H1 (cell line): Measurements from ENCODE around the gene IKZF5. TPM values are rescaled to one million over a fixed set of nuclear protein-coding genes. Genes with fewer than 3 reads are reported as not detected.

ENCODE experiments used
- BACH1 ChIP-seq: IDR thresholded peaks from 2 replicates; pipeline ENCODE4 v1.6.1; 2012; ENCODE audit warnings: low read length, improper control_type of control experiment
- GTF2F1 ChIP-seq: IDR thresholded peaks from 2 replicates; pipeline ENCODE4 v1.6.1; 2012; ENCODE audit warnings: low read depth, low read length, improper control_type of control experiment, borderline replicate concordance
- MAFK ChIP-seq: IDR thresholded peaks from 2 replicates; pipeline ENCODE4 v1.6.1; 2012; ENCODE audit warnings: low read depth, mild to moderate bottlenecking, improper control_type of control experiment, low read length
- RAD21 ChIP-seq, 2 experiments: IDR thresholded peaks in 1 of 2; conservative IDR thresholded peaks in 1 of 2; 2 replicates each; pipeline ENCODE4 v1.6.1; 2011; ENCODE audit warnings: low read depth in 2 of 2, low read length in 2 of 2, improper control_type of control experiment in 1 of 2, inconsistent platforms in 1 of 2, mild to moderate bottlenecking in 1 of 2, moderate library complexity in 1 of 2
- RBBP5 ChIP-seq: IDR thresholded peaks from 2 replicates; pipeline ENCODE4 v1.7.1; 2012; ENCODE audit warnings: low read depth, mild to moderate bottlenecking, inconsistent platforms, low read length, moderate library complexity, borderline replicate concordance
- RFX5 ChIP-seq: IDR thresholded peaks from 2 replicates; pipeline ENCODE4 v1.6.1; 2011; ENCODE audit warnings: low read depth, low read length, improper control_type of control experiment, borderline replicate concordance
- SIN3A ChIP-seq, 2 experiments: IDR thresholded peaks in 1 of 2; conservative IDR thresholded peaks in 1 of 2; 2 replicates each; pipeline ENCODE4 v1.6.1; 2011 to 2012; ENCODE audit warnings: low read length in 2 of 2, improper control_type of control experiment in 1 of 2, low read depth in 1 of 2, mild to moderate bottlenecking in 1 of 2
- SP4 ChIP-seq: IDR thresholded peaks from 2 replicates; pipeline ENCODE4 v1.6.1; 2012; ENCODE audit warnings: low read length, inconsistent platforms
- TCF12 ChIP-seq: IDR thresholded peaks from 2 replicates; pipeline ENCODE4 v1.6.1; 2011; ENCODE audit warnings: low read depth, mild to moderate bottlenecking, low read length
- ZNF274 ChIP-seq: IDR thresholded peaks from 2 replicates; pipeline ENCODE4 v1.7.0; 2012; ENCODE audit warnings: low read length, borderline replicate concordance; ENCODE audit errors: extremely low read depth
- polyA plus RNA-seq, 7 experiments: library from polyadenylated mRNA; depleted of rRNA in 3 of 7; stranded (reverse) in 5 of 7; unstranded in 2 of 7; fragments of >200 nt in 5 of 7; fragments of 200-250 nt in 2 of 7; gene quantifications; 1 replicate in 5 of 7; 2 replicates in 1 of 7; 4 replicates in 1 of 7; pipeline versions ENCODE4 v1.2.1 to v1.2.3, GENCODE V29; 2011 to 2013; ENCODE audit warnings: missing spikeins in 2 of 7, mixed read lengths in 2 of 7
- total RNA-seq: library from RNA; stranded (reverse); fragmentation: NEBNext Ultra II Directional; extraction: Animal tissue kit (Norgen Biotek cat#: 25700); gene quantifications from 2 replicates; pipeline ENCODE4 v1.2.1, GENCODE V29; 2021
- TF ChIP-seq, protein P1 (sequence below): IDR thresholded peaks from 2 replicates; pipeline ENCODE4 v1.6.1; 2011; ENCODE audit warnings: low read length, improper control_type of control experiment

Gene IKZF5
- total and polyA plus RNA-seq, 2 of the 8 experiments (the other 6 are each of a cell fraction or from before 2014, with no cell fraction given), result 5.2 to 15.3 TPM

DNA sequence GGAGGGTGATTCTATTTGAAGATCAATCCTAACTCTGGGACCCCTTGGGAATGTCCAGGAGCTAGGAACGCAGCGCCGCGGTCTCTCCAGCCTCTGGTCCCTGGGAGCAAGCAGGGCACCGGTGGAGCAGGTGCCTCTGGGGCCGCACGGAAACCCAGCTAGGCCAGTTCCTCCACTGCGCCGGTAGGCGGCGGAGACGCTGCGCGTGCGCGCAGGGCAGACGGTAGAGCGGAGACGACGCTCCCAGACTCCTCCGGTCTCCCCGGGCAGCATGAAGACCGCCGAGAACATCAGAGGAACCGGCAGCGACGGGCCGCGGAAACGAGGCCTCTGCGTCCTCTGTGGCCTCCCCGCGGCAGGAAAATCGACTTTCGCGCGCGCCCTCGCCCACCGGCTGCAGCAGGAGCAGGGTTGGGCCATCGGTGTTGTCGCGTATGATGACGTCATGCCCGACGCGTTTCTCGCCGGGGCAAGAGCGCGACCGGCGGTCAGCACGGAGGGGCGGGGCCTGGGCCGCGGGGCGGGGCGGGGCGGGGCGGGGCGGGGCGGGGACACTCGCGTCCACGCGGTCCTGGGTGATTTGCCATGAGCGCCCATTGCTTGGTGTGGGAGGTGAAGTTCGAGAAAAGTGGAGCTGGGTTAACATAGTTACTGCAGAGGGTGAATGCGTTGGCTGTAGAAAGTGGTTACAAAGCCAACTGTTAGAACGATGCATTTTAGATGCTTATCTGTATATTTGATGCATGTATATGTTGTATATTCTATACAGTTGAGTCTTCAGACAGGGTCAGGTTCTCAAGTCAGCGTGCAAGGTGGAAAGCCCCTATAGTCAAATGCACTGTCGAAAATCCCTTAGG is 28.2 kb downstream of the IKZF5 start, which contains the start of gene PSTK (continued):
- TF ChIP-seq BACH1 (peak; percentile 57), SP4 (0 out of 2 replicates have a peak, but pooled peaks have one; percentile 64), GTF2F1 (peak; percentile 83; the same call in 1 of the 2 replicates), MAFK (no peak), RBBP5 (peak; percentile 100), RAD21 (IDR thresholded peaks at IDR 0.05 in 1 of 2, conservative IDR thresholded peaks at IDR 0.05 in 1 of 2; ENCODE audit: low read depth in 2 of 2, low read length in 2 of 2) (peak; percentile 46 to 61), RFX5 (no peak), TCF12 (no peak), SIN3A (conservative IDR thresholded peaks at IDR 0.05 in 1 of 2, IDR thresholded peaks at IDR 0.05 in 1 of 2; ENCODE audit: low read depth in 1 of 2, low read length in 2 of 2) (0 out of 4 replicates have a peak, but pooled peaks have one; percentile 22 to 37), ZNF274 (no peak)
- TF ChIP-seq, protein P1, sequence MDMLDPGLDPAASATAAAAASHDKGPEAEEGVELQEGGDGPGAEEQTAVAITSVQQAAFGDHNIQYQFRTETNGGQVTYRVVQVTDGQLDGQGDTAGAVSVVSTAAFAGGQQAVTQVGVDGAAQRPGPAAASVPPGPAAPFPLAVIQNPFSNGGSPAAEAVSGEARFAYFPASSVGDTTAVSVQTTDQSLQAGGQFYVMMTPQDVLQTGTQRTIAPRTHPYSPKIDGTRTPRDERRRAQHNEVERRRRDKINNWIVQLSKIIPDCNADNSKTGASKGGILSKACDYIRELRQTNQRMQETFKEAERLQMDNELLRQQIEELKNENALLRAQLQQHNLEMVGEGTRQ, result no peak
- TF ChIP-seq, all 59 proteins: peak for 28
